Activated CD4-positive, alpha-beta T cell treated with anti-CD3 and anti-CD28 coated beads, Interleukin-10, Interleukin-2, amounts not matched to agents 100 ng/mL and 50 ng/mL, durations not matched to agents 16 hours and 8 hours (primary cell): ENCODE measurements around the gene MAN1C1.
"Not testable (repeated sequence)": the region's sequence is repeated elsewhere in the genome, so short reads cannot be mapped to it uniquely, and the experiment has no call there.

ENCODE experiments used
- DNase-seq: peaks from one replicate; pipeline ENCODE4 v3.0.0-alpha.2; 2020

The MAN1C1 gene

DNA sequence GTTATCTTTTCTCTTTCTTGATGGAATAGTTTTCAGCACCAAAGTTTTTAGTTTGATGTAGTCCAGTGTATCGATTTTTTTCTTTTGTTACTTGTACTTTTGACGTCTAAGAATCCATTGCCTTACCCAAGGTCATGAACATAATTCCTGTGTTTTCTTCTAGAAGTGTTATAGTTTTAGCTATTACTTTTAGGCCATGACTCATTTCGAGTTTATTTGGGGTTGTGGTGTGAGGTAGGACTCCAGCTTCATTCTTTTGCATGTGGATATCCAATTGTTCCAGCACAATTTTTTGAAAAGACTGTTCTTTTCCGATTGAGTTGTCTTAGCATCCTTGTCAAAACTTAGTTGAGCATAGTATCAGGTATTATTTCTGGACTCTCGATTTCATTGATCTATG is 104.0 kb downstream of the MAN1C1 start:
- DNase-seq = no peak

- DNase-seq = no peak
These were observed 106.8 kb downstream of the MAN1C1 start for GRCh38 chr1:25723250-25723880.

GRCh38 chr1:25724201-25724600 is 107.6 kb downstream of the MAN1C1 start:
- no peak for DNase-seq

DNA sequence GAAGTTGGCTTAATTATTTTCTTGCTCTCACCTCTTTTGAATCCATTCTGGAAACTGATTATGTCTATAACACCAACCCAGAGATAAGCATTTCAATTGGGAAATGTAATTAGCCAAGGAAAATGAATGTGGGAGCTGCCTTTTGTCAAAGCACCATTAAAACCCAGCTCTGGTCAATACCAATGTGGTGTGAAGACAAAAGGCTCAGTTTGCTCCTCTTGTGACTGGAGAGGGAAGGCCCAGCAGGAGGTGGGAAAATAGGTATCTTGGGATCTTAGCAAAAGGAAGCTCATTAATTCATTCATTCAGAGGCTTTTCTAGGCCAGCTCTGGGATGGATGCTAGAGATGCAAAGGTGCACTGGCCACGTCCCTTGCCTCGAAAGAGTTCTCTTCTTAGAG is 108.4 kb downstream of the MAN1C1 start:
- no peak for DNase-seq

DNA sequence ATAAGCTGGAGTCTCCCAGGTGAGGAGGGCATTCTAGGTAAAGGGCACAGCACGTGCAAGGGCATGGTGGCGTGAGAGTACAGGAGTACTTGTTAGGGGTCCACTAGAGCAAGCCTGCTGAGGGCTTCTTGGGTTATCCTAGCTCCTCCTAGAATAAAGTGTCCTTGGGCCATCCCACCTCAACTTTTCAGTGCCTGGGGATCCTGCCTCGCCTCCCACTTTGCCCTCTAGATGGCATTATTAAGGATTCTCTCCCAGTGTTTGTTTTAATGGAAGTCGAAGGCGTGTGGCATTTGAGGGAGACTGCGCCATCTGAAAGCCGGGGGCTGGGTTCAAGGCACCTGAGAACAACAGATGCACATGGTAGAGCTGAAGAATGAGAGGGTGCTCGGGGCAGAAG is 108.9 kb downstream of the MAN1C1 start:
- DNase-seq = no peak

DNA sequence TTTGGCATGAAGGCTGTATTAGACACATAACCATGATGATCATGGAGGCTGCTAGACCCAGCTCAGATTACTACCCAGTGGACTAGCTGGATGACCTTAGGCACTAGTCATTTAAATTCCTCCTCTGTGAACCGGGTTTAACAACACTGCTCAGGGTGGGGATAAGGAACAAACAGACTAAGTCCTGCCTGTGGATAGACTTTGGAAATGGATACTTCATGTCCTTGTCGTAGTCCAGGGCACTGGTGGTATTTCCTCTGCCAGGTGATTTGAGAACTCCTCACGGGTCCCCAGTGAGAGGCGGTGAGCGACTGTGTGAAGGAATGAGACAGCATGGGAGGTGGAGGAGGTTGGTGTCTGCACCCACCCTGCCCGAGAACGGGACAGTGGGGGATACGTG is 110.5 kb downstream of the MAN1C1 start:
- no peak for DNase-seq

DNA sequence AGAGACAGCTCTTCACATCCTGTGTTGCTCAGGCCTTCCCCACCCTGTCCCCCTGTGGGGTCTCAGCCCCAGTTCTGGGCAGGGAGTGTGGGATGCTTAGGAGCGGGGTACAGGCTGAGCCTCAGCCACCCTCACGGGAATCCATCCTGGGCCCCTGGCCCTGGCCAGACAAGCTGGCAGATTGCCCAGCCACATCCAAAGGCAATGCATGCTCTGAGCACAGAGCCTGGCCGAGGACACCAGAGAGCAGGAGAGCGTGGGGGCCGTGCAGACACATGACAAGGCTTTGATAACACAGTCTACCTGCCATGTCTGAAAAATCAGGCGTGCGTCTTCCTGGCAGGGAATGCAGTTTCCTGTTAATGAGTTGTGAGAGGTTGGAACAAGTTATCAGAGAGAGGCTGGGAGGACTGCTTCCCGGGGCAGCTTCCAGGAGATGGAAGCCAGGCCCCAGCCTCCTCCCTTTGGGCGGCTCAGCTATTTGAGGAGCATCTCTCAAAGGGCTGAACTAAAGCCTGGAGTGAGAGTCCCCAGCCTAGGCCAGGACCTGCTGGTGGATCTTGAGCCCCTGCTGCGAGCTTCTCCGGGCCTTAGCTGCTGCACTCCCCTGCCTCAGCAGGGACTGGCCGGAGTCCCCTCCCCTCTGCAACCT is 111.2 kb downstream of the MAN1C1 start:
- DNase-seq = no peak

GRCh38 chr1:25728301-25728935 is 111.8 kb downstream of the MAN1C1 start:
- DNase-seq = no peak

DNA sequence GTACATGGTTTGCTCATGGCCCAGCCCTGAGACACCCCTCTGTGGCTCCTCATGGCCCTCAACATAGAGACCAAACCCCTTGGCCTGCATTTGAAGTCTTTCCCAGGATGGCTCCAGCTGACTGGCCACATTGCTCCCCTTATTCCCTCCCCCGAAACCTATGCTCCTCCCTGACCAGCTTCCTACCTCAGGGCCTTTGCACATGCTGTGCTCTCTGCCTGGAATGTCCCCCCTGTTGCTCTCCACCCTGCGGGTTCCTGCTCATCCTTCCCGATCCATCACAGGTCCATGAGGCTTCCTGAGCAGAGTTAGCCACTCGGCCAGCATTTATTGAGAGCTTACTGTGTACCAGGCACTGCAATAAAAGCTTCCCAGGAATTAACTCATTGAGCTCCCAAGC is 112.5 kb downstream of the MAN1C1 start:
- DNase-seq = no peak

DNA sequence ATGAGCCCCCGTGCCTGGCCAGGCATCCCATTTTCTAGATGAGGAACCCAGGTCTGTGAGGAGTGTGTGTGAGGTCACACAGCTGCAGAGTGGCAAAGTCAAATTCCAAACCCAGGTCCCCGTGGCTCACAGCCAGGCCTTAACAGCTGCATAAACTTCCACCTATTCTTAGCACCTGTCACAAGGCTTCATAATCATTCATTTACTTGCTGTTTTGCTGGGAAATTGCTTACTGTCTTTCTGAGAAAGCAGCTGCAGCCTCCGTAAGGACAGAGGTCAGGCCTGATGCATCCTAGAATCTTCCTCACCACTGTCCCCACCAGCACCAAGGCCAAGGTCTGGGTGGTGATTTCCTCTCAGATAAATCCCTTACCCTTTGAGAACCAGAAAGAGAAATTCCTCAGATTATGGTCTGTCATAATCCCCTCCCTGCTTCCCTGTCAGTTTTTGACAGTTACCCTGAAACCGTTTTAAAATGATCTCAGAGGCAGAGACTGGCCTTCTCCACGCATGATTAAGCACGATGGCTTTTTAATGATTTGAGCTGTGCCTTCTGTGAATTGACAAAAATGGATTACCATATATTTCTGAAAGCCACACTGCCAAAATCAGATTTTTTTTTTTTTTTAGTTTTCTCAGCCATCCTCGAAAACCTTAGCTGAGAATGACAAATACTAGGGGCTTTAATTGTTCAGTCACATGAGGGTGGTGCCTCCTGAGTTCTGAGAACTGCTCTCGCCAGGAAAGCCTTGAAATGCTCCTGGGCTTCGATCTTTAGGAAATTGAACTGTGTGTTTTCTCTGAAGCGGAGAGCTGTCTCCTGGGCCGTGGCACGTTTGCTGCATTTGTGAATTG is 113.4 kb downstream of the MAN1C1 start:
- DNase-seq = no peak

DNA sequence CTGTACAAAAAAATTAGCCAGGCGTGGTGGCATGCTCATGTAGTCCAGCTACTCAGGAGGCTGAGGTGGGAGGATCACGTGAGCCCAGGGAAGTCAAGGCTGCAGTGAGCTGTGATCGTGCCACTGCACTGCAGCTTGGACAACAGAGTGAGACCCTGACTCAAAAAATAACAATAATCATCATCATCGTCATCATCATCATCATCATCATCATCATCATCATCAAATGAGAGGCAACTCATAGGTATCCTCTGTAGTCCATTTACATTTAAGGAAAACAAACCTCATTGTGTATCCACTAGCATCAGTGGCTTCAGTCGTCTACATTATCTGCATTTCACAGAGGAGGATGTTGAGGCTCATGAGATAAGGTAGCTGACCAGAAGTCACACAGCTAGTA is 114.6 kb downstream of the MAN1C1 start:
- no peak for DNase-seq

DNA sequence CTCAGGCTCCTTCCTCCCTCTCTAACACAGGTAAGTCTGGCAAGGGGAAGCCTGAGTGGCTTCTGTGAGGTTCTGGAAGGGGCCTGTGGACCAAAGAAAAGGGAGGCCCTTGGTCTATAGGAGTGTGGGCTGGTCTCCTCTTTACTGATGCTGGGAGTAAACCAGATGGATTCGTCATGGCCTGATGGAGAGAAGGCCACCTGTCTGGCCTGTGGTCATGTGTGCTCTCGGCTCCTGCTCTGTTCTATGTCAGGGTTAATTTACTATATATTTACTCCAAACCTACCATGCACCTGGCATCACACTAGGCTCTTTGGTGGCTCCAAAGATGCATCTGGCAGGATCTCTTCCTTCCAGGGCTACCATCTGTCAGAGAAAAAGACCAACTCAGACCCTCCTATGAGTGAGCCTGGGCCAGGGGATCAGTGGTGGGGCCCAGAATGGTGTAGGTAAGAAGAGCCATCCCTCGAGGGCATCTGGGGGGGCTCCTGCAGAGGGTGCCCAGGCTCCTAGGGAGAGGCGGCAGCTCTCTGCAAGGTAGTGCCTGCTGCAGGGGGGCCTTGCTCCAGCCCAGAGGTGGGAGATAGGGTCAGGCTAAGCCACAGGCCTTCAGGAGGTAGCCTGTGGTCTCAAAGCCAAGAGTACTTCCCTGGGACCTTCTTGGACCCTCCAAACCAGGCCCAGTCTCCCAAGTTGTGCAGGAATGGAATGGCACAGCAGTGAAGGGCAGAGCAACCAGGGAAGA is 115.2 kb downstream of the MAN1C1 start:
- DNase-seq = no peak

- no peak for DNase-seq
These were observed 116.2 kb downstream of the MAN1C1 start for GRCh38 chr1:25732821-25733220.

- DNase-seq = no peak
These were observed 116.7 kb downstream of the MAN1C1 start for GRCh38 chr1:25733271-25733670.

GRCh38 chr1:25734991-25735390 is 118.4 kb downstream of the MAN1C1 start:
- not testable (repeated sequence) for DNase-seq

DNA sequence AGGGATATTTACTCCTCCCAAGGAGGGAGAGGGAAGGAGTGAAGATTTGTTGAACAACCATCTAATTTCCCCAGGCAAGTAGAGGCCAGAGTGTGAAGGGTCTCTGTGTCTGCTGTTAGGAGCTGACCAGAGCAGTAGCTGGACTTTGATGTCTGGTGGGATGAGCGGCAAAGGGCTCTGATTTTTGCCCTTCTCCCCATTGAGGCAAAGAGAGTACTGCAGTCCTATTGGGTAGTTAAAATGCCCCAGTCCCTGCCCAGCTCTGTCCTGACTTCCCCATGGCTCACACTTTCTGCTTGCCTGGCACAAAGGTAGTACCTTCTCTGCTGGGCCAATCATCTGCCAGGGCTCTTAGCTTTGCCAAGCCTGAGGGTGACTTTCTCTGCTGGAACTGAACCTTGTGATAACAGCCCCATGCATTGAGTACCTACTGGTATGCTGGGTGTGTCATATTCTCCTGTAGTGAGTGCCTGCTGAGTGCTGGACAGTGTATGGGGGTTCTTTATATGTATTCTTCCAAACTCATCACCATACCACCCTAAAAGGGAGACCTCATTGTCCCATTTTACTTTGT is 119.5 kb downstream of the MAN1C1 start:
- no peak for DNase-seq

- DNase-seq = no peak
These were observed 120.5 kb downstream of the MAN1C1 start for GRCh38 chr1:25737130-25737529.

GRCh38 chr1:25738499-25738898 is 121.9 kb downstream of the MAN1C1 start:
- DNase-seq = no peak

DNA sequence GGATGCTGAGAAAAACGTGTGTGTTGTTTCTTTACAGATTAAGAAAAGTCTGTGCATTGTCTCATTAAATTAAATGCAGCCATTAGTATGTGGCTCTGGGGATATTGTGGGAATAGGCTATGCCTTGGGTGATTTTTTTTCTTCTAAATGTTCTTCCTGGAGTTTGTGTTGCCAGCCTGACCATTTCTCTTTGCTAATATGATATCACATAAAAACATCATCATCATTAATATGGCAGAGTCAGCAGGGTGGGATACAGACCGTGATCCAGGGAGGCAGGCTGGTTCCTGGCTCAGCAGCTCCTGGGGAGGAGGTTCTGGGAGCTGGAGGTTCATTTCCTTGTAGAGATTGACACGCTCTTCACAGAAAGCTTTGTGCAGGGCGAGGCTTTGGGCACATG is 122.8 kb downstream of the MAN1C1 start:
- no peak for DNase-seq

GRCh38 chr1:25740071-25740470 is 123.5 kb downstream of the MAN1C1 start:
- DNase-seq = no peak

GRCh38 chr1:25742316-25742715 is 125.7 kb downstream of the MAN1C1 start:
- no peak for DNase-seq
